WI38 (cell line): ENCODE measurements around the gene IRX4.

Source experiments
- H3K4me3 ChIP-seq: 2 replicates; pipeline ENCODE4 v1.5.1; 2011; ENCODE audit warnings: low read depth, mild to moderate bottlenecking, control low read depth, low read length
- TF ChIP-seq, protein P1 (sequence below): IDR thresholded peaks from 2 replicates; pipeline ENCODE4 v1.5.1; 2012; ENCODE audit warnings: low read depth, mild to moderate bottlenecking, control low read depth, low read length

Gene IRX4

GRCh38 chr5:1885868-1886845 lies 3.4 kb upstream of the IRX4 start:
- TF ChIP-seq, protein P1, sequence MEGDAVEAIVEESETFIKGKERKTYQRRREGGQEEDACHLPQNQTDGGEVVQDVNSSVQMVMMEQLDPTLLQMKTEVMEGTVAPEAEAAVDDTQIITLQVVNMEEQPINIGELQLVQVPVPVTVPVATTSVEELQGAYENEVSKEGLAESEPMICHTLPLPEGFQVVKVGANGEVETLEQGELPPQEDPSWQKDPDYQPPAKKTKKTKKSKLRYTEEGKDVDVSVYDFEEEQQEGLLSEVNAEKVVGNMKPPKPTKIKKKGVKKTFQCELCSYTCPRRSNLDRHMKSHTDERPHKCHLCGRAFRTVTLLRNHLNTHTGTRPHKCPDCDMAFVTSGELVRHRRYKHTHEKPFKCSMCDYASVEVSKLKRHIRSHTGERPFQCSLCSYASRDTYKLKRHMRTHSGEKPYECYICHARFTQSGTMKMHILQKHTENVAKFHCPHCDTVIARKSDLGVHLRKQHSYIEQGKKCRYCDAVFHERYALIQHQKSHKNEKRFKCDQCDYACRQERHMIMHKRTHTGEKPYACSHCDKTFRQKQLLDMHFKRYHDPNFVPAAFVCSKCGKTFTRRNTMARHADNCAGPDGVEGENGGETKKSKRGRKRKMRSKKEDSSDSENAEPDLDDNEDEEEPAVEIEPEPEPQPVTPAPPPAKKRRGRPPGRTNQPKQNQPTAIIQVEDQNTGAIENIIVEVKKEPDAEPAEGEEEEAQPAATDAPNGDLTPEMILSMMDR, result no peak
- H3K4me3 ChIP-seq, result no peak overlapping the region

GRCh38 chr5:1885404-1885755 lies 2.7 kb upstream of the IRX4 start:
- TF ChIP-seq, protein P1, result no peak
- no peak overlapping the region for H3K4me3 ChIP-seq

DNA sequence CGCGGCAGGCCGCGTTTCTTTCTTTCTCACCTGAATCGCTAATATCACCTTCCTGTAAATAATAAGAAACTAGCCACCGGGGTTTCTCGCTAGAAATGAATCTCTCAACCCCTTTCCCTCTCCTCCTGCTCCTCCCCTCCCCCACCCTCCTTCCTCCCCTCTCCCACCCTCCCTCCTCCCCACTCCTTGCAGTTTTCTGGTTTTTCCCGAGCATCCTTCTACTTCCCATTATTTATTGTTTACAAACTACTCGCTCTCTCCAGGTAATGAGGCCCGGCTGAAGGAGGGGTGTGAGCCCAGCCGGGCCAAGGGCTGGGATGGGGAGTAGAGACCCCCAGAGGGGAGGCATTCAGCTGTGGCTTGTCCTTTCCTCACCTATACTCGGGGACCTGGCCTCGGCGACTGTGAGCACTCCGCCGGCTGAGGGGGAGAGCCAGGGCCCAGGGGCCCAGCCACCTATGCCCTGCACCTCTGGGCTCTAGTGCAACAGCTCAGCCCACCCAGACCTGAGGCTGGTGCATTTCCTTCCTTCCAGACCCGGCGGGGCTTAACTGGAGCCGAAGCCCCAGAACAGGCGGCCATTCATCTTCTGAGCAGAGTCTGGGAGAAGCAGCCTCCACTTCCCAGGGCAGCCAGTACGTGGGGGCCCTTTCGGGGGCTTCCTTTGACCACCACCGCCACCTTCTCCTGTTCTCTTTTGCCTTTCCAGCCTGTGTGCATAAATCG lies 2.1 kb upstream of the IRX4 start:
- no peak overlapping the region for H3K4me3 ChIP-seq
- TF ChIP-seq, protein P1, result no peak

GRCh38 chr5:1883925-1884677 lies 1.4 kb upstream of the IRX4 start:
- H3K4me3 ChIP-seq, result no peak overlapping the region

DNA sequence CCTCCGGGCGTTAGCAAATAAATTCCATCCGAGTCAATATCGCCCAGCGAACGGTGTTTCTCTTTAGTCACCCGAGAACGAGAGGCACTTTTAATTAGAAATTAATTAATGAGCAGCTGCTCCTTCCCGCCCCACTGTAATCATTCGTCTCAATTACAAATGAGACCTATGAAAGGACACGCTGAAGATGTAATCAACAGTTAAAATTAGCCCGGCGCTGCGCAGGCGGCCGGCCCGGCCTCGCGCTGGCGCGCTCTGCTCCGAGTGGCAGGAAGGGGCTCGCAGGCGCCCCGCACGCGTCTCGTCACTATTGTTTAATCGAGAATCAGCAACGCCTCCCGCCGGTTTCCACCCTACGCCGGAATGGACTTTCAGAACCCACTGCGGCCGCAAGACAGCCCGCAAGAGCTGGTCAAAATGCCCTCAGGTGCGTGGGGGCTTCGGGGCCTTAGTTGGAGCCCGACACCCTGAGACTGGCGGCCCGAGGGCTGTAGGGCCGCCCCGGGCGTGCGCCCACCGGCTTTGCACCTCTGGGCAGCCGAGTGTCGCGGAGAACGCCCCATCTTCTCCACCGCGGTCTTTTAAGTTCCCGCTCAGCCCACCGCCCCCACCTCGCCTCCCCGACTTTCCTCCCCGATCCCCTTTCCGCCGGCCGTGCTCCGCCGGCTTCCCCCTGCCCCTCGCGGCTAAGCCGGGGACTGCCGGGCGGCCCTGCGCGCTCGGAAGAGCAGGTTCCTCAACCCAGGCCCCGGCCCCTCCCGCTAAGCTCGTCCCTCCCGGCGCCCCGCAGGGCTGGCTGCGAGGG lies 597 bp upstream of the IRX4 start:
- TF ChIP-seq, protein P1, result no peak
- no peak overlapping the region for H3K4me3 ChIP-seq

More at GRCh38 chr5:1883925-1884677, 1.4 kb upstream of the IRX4 start:
- TF ChIP-seq, protein P1, result no peak

DNA sequence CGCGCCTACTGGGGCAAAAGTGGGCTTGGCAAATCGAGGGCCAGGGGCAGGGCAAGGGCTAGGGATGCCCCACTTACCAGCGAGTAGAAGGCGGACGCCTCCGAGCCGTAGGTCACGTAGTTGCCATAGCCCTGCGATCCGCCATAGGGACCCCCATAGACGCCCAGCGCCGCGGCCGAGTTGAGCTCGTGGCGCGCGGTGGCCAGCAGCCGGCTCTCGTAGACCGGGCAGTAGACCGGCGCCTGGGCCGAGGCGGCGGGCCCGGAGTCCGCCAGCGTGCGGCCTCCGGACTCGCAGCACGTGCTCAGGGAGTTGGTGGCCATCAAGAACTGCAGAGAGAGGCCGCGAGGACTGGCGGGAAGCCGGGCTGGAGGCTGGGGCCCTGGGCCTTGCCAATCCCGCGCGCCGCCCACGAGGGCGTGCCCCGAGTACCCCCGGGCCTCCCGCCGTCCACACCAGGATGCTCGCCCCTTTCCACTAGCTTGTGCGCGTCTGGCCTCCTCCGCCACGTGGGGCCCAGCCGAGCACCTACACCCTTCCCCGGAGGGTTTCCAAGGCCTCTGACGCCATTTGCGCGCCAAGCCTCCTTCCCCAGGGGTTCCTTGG lies 891 bp downstream of the IRX4 start:
- TF ChIP-seq, protein P1, result no peak
- H3K4me3 ChIP-seq, result no peak overlapping the region
